Fibroblast of mammary gland (primary cell): ENCODE results near the gene PSMB3.

Experiments used
- DNase-seq: peaks from one replicate; pipeline ENCODE4 v3.0.0-alpha.2; 2010; ENCODE audit warnings: low read depth
- H3K4me3 ChIP-seq: 2 replicates; pipeline ENCODE4 v1.5.1; 2011; ENCODE audit warnings: low read depth, mild to moderate bottlenecking, low read length, moderate library complexity; ENCODE audit not compliant: control insufficient read depth
- CTCF ChIP-seq: conservative IDR thresholded peaks from 2 replicates; pipeline ENCODE4 v1.5.1; 2011; ENCODE audit warnings: low read depth, low read length, inconsistent platforms; ENCODE audit not compliant: control insufficient read depth, insufficient read depth

PSMB3 gene

GRCh38 chr17:38717139-38717745 lies 35.3 kb upstream of the PSMB3 start:
- H3K4me3 ChIP-seq = no peak overlapping the region
- DNase-seq = no peak
- no peak for TF ChIP-seq CTCF

GRCh38 chr17:38719289-38719942 lies 33.1 kb upstream of the PSMB3 start:
- H3K4me3 ChIP-seq = no peak overlapping the region
- no peak for TF ChIP-seq CTCF
- DNase-seq = no peak

- no peak for DNase-seq
- no peak for TF ChIP-seq CTCF
- no peak overlapping the region for H3K4me3 ChIP-seq
These were observed 32.4 kb upstream of the PSMB3 start for GRCh38 chr17:38719943-38720641.

GRCh38 chr17:38720941-38721340 lies 31.6 kb upstream of the PSMB3 start:
- no peak for TF ChIP-seq CTCF
- no peak for DNase-seq
- H3K4me3 ChIP-seq = no peak overlapping the region

GRCh38 chr17:38721802-38722201 lies 30.7 kb upstream of the PSMB3 start:
- no peak for TF ChIP-seq CTCF
- no peak for DNase-seq
- H3K4me3 ChIP-seq = no peak overlapping the region

- H3K4me3 ChIP-seq = no peak overlapping the region
- DNase-seq = no peak
- TF ChIP-seq CTCF = no peak
These were observed 28.1 kb upstream of the PSMB3 start for GRCh38 chr17:38724337-38724988.
